Right renal pelvis (tissue), 4 donors: ENCODE data around the gene MYH7. TPM values are rescaled to one million over a fixed set of nuclear protein-coding genes. Genes with fewer than 3 reads are reported as not detected.
A peak's percentile ranks its signal among the peaks of the same experiment; 100 is the strongest.

Source experiments
- DNase-seq, 4 donors: peaks; one replicate each; pipeline ENCODE4 v3.0.0-alpha.2; 2013; ENCODE audit warnings: low read depth in 4 of 4, low spot score in 3 of 4, missing footprints in 1 of 4
- polyA plus RNA-seq, 4 donors: library from polyadenylated mRNA; unstranded; fragments of 120-200 nt; gene quantifications; one replicate each; pipeline ENCODE4 v1.2.1, GENCODE V29; 2013; ENCODE audit not compliant: insufficient read length in 4 of 4

Gene MYH7
- polyA plus RNA-seq, 4 donors = 0.19 to 0.32 (median 0.24) TPM

DNA sequence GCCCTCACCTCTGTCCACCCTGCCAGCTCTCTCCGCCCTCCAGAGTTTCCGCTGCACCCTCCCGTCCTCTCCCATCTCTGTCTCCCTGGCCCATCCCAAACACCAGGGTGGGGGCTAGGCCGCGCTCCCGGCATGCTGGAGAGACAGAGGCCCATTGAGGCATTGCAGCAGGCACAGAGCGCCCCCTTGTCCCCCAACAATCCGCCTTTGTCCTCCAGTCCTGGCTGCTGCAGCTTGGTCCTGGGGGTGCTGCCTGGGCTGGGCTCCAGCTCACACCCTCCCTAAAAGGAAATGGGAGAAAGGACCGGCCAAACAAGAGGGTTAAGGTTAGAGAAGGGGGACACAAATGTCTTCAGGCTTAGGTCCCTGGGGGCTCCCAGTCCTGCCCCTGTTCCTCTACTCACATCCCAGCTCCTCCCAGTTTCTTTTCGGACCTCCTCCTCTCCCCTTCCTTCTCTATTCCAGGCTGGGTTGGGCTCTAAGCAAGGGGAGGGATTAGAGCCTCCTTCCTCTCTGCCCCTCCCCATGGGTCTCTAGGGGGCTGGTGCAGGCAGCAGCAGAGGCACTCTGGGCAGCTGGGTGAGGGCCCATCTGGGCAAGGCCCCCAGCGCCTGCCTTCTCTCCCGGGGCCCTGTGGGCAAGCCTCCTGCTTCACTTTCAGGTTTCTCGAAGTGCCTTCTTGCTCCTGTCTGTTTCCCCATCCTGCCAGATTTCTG, 58.8 kb downstream of the MYH7 start, which contains the start of gene CMTM5:
TSS of gene CMTM5 (plus strand) at position 565 of the 716 bp plus-strand sequence. CDS start 206 bp downstream, outside the sequence.
- no peak for DNase-seq

DNA sequence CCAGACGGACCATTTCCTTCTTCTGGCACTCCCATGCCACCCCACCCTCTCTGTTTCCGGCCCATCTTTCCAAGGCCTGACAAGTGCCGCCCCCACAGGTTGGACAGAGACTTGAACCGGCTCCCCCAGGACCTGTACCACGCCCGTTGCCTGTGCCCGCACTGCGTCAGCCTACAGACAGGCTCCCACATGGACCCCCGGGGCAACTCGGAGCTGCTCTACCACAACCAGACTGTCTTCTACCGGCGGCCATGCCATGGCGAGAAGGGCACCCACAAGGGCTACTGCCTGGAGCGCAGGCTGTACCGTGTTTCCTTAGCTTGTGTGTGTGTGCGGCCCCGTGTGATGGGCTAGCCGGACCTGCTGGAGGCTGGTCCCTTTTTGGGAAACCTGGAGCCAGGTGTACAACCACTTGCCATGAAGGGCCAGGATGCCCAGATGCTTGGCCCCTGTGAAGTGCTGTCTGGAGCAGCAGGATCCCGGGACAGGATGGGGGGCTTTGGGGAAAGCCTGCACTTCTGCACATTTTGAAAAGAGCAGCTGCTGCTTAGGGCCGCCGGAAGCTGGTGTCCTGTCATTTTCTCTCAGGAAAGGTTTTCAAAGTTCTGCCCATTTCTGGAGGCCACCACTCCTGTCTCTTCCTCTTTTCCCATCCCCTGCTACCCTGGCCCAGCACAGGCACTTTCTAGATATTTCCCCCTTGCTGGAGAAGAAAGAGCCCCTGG, 59.8 kb downstream of the MYH7 start:
- no peak for DNase-seq

DNA sequence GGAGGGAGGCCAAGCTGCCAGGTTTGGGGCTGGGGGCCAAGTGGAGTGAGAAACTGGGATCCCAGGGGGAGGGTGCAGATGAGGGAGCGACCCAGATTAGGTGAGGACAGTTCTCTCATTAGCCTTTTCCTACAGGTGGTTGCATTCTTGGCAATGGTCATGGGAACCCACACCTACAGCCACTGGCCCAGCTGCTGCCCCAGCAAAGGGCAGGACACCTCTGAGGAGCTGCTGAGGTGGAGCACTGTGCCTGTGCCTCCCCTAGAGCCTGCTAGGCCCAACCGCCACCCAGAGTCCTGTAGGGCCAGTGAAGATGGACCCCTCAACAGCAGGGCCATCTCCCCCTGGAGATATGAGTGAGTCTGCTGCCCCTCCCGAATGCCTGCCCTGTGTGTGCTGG, 62.4 kb downstream of the MYH7 start:
- no peak for DNase-seq

DNA sequence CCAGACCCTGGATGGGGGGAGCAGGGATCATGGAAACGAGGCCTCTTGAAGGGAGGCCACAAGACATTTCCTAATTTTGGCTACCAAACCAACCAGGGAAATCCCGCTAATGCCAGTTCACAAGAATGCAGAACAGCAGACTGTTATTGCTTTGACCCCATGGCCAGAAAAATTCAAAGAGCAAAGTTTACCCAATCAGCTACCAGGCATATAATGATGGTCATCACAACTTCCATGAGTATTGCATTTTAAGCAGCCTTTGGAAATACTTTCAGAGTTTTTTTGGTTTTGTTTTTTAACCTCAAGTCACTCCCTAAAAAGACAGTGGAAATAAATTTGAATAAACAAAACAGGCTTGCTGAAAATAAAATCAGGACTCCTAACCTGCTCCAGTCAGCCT, 63.0 kb downstream of the MYH7 start, which contains the start of gene IL25:
TSS of gene IL25 (plus strand) at position 301 of the 400 bp plus-strand sequence.
- no peak for DNase-seq

DNA sequence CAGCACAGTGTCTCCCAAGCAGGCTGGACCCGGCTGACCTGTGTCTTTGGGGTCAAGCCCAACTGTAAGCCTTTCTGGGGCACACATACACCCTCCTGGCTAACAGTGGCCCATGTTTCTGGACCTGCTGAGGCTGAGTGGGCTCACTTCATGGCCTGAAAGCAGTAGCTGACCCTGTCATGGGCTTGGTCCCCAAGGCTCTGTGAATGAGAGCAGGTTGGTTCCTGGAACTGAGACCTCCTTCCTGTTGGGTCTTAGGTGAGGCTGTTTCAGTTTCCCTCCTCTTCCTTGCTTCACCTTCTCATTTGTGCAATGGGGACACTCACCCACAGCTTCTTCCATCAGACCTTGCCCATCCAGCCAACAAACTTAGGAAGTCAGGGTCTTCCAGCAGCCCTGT, 63.6 kb downstream of the MYH7 start:
- DNase-seq = no peak

DNA sequence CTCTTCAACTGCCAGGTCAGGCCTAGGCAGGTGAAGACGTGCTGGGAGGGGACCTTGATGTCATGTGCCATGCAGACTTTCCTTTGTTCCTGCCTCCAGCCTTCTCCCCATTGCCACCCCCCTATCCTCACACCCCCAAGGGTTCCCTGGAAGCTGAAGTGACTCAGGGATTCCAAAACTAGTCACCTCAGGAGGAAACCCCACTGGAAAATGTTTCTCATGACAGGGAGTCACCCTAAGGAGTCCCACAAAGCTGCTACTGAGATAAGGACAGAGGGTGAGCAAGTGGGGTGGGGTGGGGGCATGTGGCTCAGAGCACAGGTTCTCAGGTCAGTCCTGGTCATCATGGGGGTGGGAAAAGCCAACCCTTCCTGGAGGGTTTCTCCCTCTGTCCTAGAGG, 65.2 kb downstream of the MYH7 start:
- DNase-seq = no peak

DNA sequence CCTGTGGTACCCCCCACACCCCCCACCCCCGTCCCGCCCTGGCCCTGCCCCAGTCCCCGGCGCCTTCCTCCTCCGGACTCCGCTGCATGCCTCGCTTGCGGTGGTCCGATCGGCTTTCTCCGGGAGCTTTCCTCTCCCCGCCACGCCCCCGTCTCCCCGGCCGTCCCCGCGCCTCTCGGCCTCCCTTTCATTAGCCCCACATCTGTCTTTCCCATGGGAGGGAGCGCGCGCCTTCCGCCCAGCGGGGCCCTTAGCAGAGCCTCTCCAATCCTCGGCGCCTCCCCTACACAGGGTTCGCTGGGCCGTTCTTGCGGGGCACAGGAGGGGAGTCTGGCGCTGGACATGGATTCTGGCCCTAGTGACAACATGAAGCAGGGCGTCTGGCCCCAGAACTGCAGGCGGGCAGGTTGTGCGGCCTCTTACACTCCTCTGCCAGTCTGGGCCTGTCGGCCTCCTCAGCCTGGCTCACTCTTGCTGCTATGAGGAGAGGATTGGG, 69.0 kb downstream of the MYH7 start:
- DNase-seq = peak in 3 of 4 donors; percentile 69 to 75 (median 71)

DNA sequence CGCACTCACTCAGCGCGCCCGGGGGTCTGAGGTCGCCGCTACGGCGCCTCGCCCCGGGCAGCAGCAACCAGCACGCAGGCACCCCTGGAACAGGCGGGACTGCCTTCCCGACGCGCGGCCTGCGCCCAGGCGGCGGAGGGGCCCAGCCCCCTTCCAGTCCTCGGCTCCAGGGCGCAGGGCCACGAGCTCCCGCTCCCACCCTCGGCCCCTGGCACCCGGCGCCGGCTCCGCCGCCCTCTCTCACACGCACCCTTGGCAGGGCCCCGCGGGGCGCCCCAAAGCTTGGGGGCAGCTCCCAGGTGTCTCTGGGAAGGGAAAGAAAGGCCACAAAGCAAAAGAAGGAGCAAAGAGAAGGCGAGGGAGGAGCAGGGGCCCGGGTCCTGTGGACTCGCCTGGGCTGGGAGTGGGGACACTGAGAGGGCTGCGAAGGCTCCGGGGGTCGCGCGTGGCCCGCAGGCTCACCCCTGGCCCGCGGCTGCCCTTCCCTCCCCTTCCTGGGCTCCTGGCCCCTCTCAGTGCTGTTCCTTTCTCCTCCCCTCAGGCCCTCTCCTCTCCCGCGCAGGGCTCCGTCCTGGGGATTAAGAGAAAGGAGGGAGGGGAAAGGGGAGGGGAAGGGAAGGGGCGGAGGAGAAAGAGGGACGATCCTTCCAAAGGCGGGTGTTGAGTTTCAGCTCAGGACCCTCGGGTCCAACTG, 69.6 kb downstream of the MYH7 start:
- DNase-seq = peak; percentile 78 to 94 (median 91)

DNA sequence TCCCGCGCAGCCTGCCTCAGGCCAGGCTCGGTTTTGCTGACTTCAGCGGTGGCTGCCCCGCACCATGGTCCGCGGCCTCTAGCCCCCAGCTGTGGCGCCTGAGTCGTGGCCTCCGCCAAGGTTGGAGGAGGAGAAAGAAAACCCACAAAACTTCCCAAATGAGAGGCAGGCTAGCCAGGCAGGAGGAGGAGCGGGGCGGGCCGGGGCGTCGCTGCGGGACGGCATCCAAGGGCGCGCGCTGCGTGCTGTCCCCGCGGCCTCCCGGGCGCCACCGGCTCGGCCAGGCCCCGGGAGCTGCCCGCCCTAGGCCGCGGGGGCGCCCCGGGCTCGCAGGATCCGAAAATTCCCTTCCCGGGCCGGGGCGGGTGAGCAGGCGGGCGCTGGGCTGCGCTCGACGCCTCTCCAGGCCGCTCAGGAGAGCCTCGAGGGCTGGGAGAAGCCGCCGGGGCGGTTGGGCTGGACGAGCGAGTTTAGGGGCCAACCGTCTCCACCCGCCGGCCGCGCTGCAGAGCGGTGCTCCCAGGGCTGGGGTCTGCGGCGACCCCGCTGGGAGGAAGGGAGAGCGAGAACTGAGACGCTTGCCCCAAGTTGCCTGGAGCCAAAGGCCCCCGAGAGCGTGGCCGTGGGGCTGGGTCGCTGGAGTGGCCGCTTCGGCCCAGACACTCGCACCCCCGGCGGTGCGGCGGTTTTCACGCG, 70.3 kb downstream of the MYH7 start, which contains the start of gene EFS:
TSS of gene EFS (minus strand) at position 137 of the 696 bp plus-strand sequence. CDS start 147 bp downstream, outside the sequence.
- peak in 1 of 4 donors; percentile 45 for DNase-seq

DNA sequence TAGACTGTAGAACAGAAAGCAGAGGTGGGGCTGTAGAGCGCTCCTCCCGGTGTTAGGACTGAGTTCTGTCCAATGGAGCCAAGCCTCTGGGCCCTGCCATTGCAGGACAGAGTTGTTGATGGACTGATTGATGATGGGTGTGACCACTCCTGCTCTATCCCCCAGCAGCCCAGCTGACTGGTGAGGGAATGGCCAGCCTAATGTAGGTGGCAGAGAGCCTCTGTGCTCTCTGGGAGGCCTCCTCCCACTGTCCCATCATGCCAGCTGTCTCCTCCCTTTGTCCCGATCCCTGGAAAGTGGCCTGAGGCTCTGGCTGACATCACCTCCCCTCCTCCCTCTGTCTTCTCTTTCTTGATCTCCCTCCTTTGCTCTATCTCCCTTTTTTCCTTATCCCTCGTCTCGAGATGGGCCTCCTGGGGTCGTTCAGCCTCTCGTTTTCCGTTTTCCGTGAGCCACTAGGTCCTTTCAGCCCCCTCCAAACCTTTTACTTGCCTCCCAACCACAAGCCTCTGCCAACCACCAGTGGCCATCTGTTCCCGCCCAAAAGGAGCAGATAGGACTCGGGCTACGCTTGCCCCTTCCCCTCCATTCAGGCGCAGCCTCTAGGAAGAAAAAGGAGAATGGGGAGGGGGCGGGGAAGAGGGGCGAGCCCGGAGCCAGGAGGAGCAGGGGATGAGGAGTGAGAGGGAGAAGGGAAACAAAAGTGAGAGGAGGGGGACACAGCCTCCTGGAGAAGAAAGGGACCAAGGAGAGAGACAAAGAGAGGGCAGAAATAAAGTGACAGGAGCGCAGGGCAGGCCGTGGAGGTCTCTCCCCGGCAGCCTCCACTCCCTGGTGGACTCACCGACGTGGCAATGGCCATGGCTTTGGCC, 71.1 kb downstream of the MYH7 start:
- peak in 1 of 4 donors; percentile 21 for DNase-seq

Other genes with a start within 250 kb of the MYH7 start
- 1 to 10 TPM; 1.1 to 1.8 (median 1.5) TPM for gene RNF212B, start 197.7 kb downstream of the MYH7 start, polyA plus RNA-seq
- 10 to 100 TPM; 27.5 to 30.6 (median 28.2) TPM for gene HOMEZ, start 149.5 kb downstream of the MYH7 start, polyA plus RNA-seq
- 10 to 100 TPM; 22.5 to 31.7 (median 25.0) TPM for gene PPP1R3E, start 132.8 kb downstream of the MYH7 start, polyA plus RNA-seq
- 10 to 100 TPM; 40.1 to 43.1 (median 40.9) TPM for gene BCL2L2, start 128.8 kb downstream of the MYH7 start, polyA plus RNA-seq
- 100 to 1,000 TPM; 243 to 268 (median 257) TPM for gene PABPN1, start 114.2 kb downstream of the MYH7 start, polyA plus RNA-seq
- 10 to 100 TPM; 56.7 to 74.4 (median 61.3) TPM for gene SLC22A17, start 82.8 kb downstream of the MYH7 start, polyA plus RNA-seq
- 10 to 100 TPM; 36.6 to 53.0 (median 40.1) TPM for gene EFS, start 70.5 kb downstream of the MYH7 start, polyA plus RNA-seq
- not detected for gene IL25, start 62.9 kb downstream of the MYH7 start, polyA plus RNA-seq
- 1 to 10 TPM; 2.0 to 3.3 (median 2.9) TPM for gene CMTM5, start 58.6 kb downstream of the MYH7 start, polyA plus RNA-seq
- under 1 TPM; 0.17 to 0.24 (median 0.22) TPM for gene MYH6, start 27.4 kb downstream of the MYH7 start, polyA plus RNA-seq
- gene NGDN, start 34.0 kb upstream of the MYH7 start, polyA plus RNA-seq = 10 to 100 TPM; 62.3 to 67.5 (median 64.8) TPM
- gene ZFHX2, start 116.1 kb upstream of the MYH7 start, polyA plus RNA-seq = 1 to 10 TPM; 6.7 to 7.8 (median 6.9) TPM
- 10 to 100 TPM; 15.8 to 21.1 (median 17.3) TPM for gene THTPA, start 120.6 kb upstream of the MYH7 start, polyA plus RNA-seq
- 10 to 100 TPM; 71.7 to 89.8 (median 78.0) TPM for gene AP1G2, start 132.1 kb upstream of the MYH7 start, polyA plus RNA-seq
- gene JPH4, start 143.1 kb upstream of the MYH7 start, polyA plus RNA-seq = 10 to 100 TPM in 3 of 4 donors, 1 to 10 TPM in 1; 9.5 to 11.6 (median 10.7) TPM
- gene DHRS2, start 200.7 kb upstream of the MYH7 start, polyA plus RNA-seq = 100 to 1,000 TPM in 1 of 4 donors, 10 to 100 TPM in 3; 17.4 to 102 (median 56.9) TPM